OCI-LY7 (cell line): ENCODE data around the gene RNF13.

Experiments
- CTCF ChIP-seq: fragments of 200-600 bp; sonication (generic); conservative IDR thresholded peaks from 2 replicates; pipeline ENCODE4 v1.5.1; 2014; ENCODE audit warnings: mild to moderate bottlenecking, antibody characterized with exemption, low read length, moderate library complexity, mixed read lengths
- EZH2phosphoT487 ChIP-seq: fragments of 200-600 bp; sonication (generic); IDR thresholded peaks from 2 replicates; pipeline ENCODE4 v1.6.1; 2018; ENCODE audit warnings: low read depth, borderline replicate concordance, mild to moderate bottlenecking, mixed run types, antibody characterized with exemption, low read length, moderate library complexity, mixed read lengths

DNA sequence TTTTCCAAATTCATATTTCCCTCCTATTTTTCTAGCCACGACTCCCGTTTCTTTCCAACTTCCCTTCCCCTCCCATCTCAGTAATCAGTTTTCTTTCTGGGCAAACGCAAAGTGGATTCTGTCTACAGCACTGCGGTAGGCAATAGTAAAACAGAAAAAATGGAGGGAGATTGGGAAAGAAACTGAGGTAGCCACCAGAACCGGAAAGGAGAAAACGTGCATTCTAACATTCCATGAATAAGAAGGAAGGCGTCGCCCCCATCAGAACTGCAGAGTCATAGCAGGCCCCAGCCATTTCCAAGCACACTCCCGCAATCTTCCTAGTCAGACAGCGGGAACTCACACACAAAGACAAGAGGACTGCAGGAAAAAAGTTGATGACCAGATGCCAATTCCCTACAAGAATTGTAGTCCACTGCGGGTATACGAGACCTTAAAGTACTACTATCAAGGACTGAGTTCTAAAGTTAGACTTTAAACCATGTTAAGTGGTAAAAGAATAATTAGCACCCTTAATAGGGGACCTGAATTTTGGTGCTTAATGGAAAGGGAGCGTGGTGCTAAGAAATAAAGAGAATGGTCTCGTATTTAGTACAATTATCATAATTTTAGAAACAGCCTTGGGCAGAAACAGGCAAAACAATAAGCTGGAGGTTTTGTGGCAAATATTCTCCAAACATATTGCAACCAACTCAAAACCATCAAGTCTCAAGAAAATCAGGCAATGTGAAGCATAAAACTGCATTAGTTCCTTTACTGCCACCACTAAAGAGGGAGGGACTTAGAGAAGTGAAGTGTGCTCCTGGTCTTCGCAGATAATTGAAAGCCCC is 156.3 kb downstream of the RNF13 start:
- TF ChIP-seq CTCF (no peak), EZH2phosphoT487 (no peak)
